ENCODE measurements around the gene SLF1.

Gene SLF1

GRCh38 chr5:94700592-94700991 is 82.1 kb downstream of the SLF1 start:
- Histone ChIP-seq H4K5ac (ENCODE audit: low read length) (no peak overlapping the region), H3K4ac (ENCODE audit: low read depth, low read length) (no peak overlapping the region), H3K4me2 (ENCODE audit: low read length) (no peak overlapping the region), H4K8ac (ENCODE audit: low read depth, low read length) (no peak overlapping the region), H2BK5ac (ENCODE audit: low read length) (no peak overlapping the region), H3K18ac (ENCODE audit: low read length) (no peak overlapping the region), H3K4me1 (ENCODE audit: control insufficient read depth, low read depth, low read length) (no peaks in the 10 kb centered on the region), H3K27ac (ENCODE audit: low read depth, low read length) (no peak overlapping the region), H2BK15ac (replicated peaks; ENCODE audit: low read depth) (no peak overlapping the region), H3K27me3 (ENCODE audit: insufficient read depth, low read length, poor library complexity) (no peaks in the 10 kb centered on the region), H3K36me3 (ENCODE audit: control insufficient read depth, insufficient read depth, low read length) (no peaks in the 10 kb centered on the region), H3K79me2 (ENCODE audit: control insufficient read depth, insufficient read depth, low read length) (no peaks in the 10 kb centered on the region), H3K4me3 (ENCODE audit: low read length) (no peak overlapping the region), H2AK5ac (ENCODE audit: low read length) (no peak overlapping the region), H2BK120ac (ENCODE audit: low read depth, low read length) (no peak overlapping the region), H3K9ac (ENCODE audit: low read length) (no peak overlapping the region), H3K79me1 (ENCODE audit: low read length) (no peaks in the 10 kb centered on the region), H3K23ac (ENCODE audit: low read length) (no peak overlapping the region), H3K56ac (ENCODE audit: low read length) (no peak overlapping the region)
- WGBS (ENCODE audit: extremely low coverage, insufficient coverage, low lambda C conversion rate) = no CpG with 5 or more reads among the region's 1 CpG
- DNase-seq = no peak

GRCh38 chr5:94702729-94703128 is 84.3 kb downstream of the SLF1 start:
- Histone ChIP-seq H3K4ac (ENCODE audit: low read depth, low read length) (no peak overlapping the region), H3K56ac (ENCODE audit: low read length) (no peak overlapping the region), H4K8ac (ENCODE audit: low read depth, low read length) (no peak overlapping the region), H2BK15ac (replicated peaks; ENCODE audit: low read depth) (no peak overlapping the region), H3K18ac (ENCODE audit: low read length) (no peak overlapping the region), H3K27me3 (ENCODE audit: insufficient read depth, low read length, poor library complexity) (no peaks in the 10 kb centered on the region), H3K36me3 (ENCODE audit: control insufficient read depth, insufficient read depth, low read length) (no peaks in the 10 kb centered on the region), H3K23ac (ENCODE audit: low read length) (no peak overlapping the region), H2BK5ac (ENCODE audit: low read length) (no peak overlapping the region), H2BK120ac (ENCODE audit: low read depth, low read length) (no peak overlapping the region), H2AK5ac (ENCODE audit: low read length) (no peak overlapping the region), H3K9ac (ENCODE audit: low read length) (no peak overlapping the region), H3K4me1 (ENCODE audit: control insufficient read depth, low read depth, low read length) (no peaks in the 10 kb centered on the region), H3K4me2 (ENCODE audit: low read length) (no peak overlapping the region), H4K5ac (ENCODE audit: low read length) (no peak overlapping the region), H3K79me1 (ENCODE audit: low read length) (no peaks in the 10 kb centered on the region), H3K27ac (ENCODE audit: low read depth, low read length) (no peak overlapping the region), H3K79me2 (ENCODE audit: control insufficient read depth, insufficient read depth, low read length) (no peaks in the 10 kb centered on the region), H3K4me3 (ENCODE audit: low read length) (no peak overlapping the region)
- no peak for DNase-seq
- WGBS (ENCODE audit: extremely low coverage, insufficient coverage, low lambda C conversion rate) = no CpG with 5 or more reads among the region's 1 CpG

GRCh38 chr5:94705427-94705826 is 87.0 kb downstream of the SLF1 start:
- Histone ChIP-seq H3K79me2 (ENCODE audit: control insufficient read depth, insufficient read depth, low read length) (no peaks in the 10 kb centered on the region), H3K18ac (ENCODE audit: low read length) (no peak overlapping the region), H2BK15ac (replicated peaks; ENCODE audit: low read depth) (no peak overlapping the region), H3K27ac (ENCODE audit: low read depth, low read length) (no peak overlapping the region), H3K27me3 (ENCODE audit: insufficient read depth, low read length, poor library complexity) (no peaks in the 10 kb centered on the region), H3K4me1 (ENCODE audit: control insufficient read depth, low read depth, low read length) (no peaks in the 10 kb centered on the region), H2BK5ac (ENCODE audit: low read length) (no peak overlapping the region), H4K5ac (ENCODE audit: low read length) (no peak overlapping the region), H3K56ac (ENCODE audit: low read length) (no peak overlapping the region), H3K9ac (ENCODE audit: low read length) (no peak overlapping the region), H3K36me3 (ENCODE audit: control insufficient read depth, insufficient read depth, low read length) (no peaks in the 10 kb centered on the region), H3K4ac (ENCODE audit: low read depth, low read length) (no peak overlapping the region), H3K23ac (ENCODE audit: low read length) (no peak overlapping the region), H2BK120ac (ENCODE audit: low read depth, low read length) (no peak overlapping the region), H2AK5ac (ENCODE audit: low read length) (no peak overlapping the region), H3K4me3 (ENCODE audit: low read length) (no peak overlapping the region), H4K8ac (ENCODE audit: low read depth, low read length) (no peak overlapping the region), H3K79me1 (ENCODE audit: low read length) (no peaks in the 10 kb centered on the region), H3K4me2 (ENCODE audit: low read length) (no peak overlapping the region)
- WGBS (ENCODE audit: extremely low coverage, insufficient coverage, low lambda C conversion rate) = no CpG with 5 or more reads among the region's 1 CpG
- no peak for DNase-seq

- no peak overlapping the region for H3K56ac ChIP-seq (ENCODE audit: low read length)
- H3K79me2 ChIP-seq (ENCODE audit: control insufficient read depth, insufficient read depth, low read length) = no peaks in the 10 kb centered on the region
- no peaks in the 10 kb centered on the region for H3K79me1 ChIP-seq (ENCODE audit: low read length)
- H2BK15ac ChIP-seq (replicated peaks; ENCODE audit: low read depth) = no peak overlapping the region
- no peak overlapping the region for H3K4me2 ChIP-seq (ENCODE audit: low read length)
- H4K8ac ChIP-seq (ENCODE audit: low read depth, low read length) = no peak overlapping the region
- H3K27ac ChIP-seq (ENCODE audit: low read depth, low read length) = no peak overlapping the region
- no peak overlapping the region for H4K5ac ChIP-seq (ENCODE audit: low read length)
- no peaks in the 10 kb centered on the region for H3K4me1 ChIP-seq (ENCODE audit: control insufficient read depth, low read depth, low read length)
- no peak overlapping the region for H2BK5ac ChIP-seq (ENCODE audit: low read length)
- H2BK120ac ChIP-seq (ENCODE audit: low read depth, low read length) = no peak overlapping the region
- H3K9ac ChIP-seq (ENCODE audit: low read length) = no peak overlapping the region
- WGBS (ENCODE audit: extremely low coverage, insufficient coverage, low lambda C conversion rate) = no CpG with 5 or more reads among the region's 2 CpGs
- no peak overlapping the region for H3K4ac ChIP-seq (ENCODE audit: low read depth, low read length)
- no peak for DNase-seq
- no peaks in the 10 kb centered on the region for H3K27me3 ChIP-seq (ENCODE audit: insufficient read depth, low read length, poor library complexity)
- no peak overlapping the region for H2AK5ac ChIP-seq (ENCODE audit: low read length)
- no peak overlapping the region for H3K23ac ChIP-seq (ENCODE audit: low read length)
- no peak overlapping the region for H3K4me3 ChIP-seq (ENCODE audit: low read length)
- H3K18ac ChIP-seq (ENCODE audit: low read length) = no peak overlapping the region
- H3K36me3 ChIP-seq (ENCODE audit: control insufficient read depth, insufficient read depth, low read length) = no peaks in the 10 kb centered on the region
These were observed 88.9 kb downstream of the SLF1 start for GRCh38 chr5:94707359-94707758.

- no CpG with 5 or more reads among the region's 1 CpG for WGBS (ENCODE audit: extremely low coverage, insufficient coverage, low lambda C conversion rate)
- no peak overlapping the region for H3K9ac ChIP-seq (ENCODE audit: low read length)
- H3K56ac ChIP-seq (ENCODE audit: low read length) = no peak overlapping the region
These were observed 90.8 kb downstream of the SLF1 start for GRCh38 chr5:94709277-94709676.

GRCh38 chr5:94711785-94712184 is 93.3 kb downstream of the SLF1 start:
- Histone ChIP-seq H3K4me1 (ENCODE audit: control insufficient read depth, low read depth, low read length) (no peaks in the 10 kb centered on the region), H3K4ac (ENCODE audit: low read depth, low read length) (no peak overlapping the region), H2BK120ac (ENCODE audit: low read depth, low read length) (no peak overlapping the region), H4K5ac (ENCODE audit: low read length) (no peak overlapping the region), H2BK15ac (replicated peaks; ENCODE audit: low read depth) (no peak overlapping the region), H3K79me1 (ENCODE audit: low read length) (no peaks in the 10 kb centered on the region), H3K9ac (ENCODE audit: low read length) (no peak overlapping the region), H2BK5ac (ENCODE audit: low read length) (no peak overlapping the region), H3K79me2 (ENCODE audit: control insufficient read depth, insufficient read depth, low read length) (no peaks in the 10 kb centered on the region), H3K4me3 (ENCODE audit: low read length) (no peak overlapping the region), H3K56ac (ENCODE audit: low read length) (no peak overlapping the region), H2AK5ac (ENCODE audit: low read length) (no peak overlapping the region), H3K23ac (ENCODE audit: low read length) (no peak overlapping the region), H3K4me2 (ENCODE audit: low read length) (no peak overlapping the region), H4K8ac (ENCODE audit: low read depth, low read length) (no peak overlapping the region), H3K27ac (ENCODE audit: low read depth, low read length) (no peak overlapping the region), H3K36me3 (ENCODE audit: control insufficient read depth, insufficient read depth, low read length) (peaks cover 5% of the 10 kb centered on the region), H3K18ac (ENCODE audit: low read length) (no peak overlapping the region), H3K27me3 (ENCODE audit: insufficient read depth, low read length, poor library complexity) (no peaks in the 10 kb centered on the region)
- DNase-seq = no peak

More at GRCh38 chr5:94709277-94709676, 90.8 kb downstream of the SLF1 start:
- no peak overlapping the region for H3K4me3 ChIP-seq (ENCODE audit: low read length)
- H3K79me1 ChIP-seq (ENCODE audit: low read length) = no peaks in the 10 kb centered on the region
- H3K23ac ChIP-seq (ENCODE audit: low read length) = no peak overlapping the region
- no peak overlapping the region for H4K5ac ChIP-seq (ENCODE audit: low read length)
- no peaks in the 10 kb centered on the region for H3K79me2 ChIP-seq (ENCODE audit: control insufficient read depth, insufficient read depth, low read length)
- peaks cover 5% of the 10 kb centered on the region for H3K36me3 ChIP-seq (ENCODE audit: control insufficient read depth, insufficient read depth, low read length)
- no peak overlapping the region for H2BK15ac ChIP-seq (replicated peaks; ENCODE audit: low read depth)
- H4K8ac ChIP-seq (ENCODE audit: low read depth, low read length) = no peak overlapping the region
- no peak overlapping the region for H2BK120ac ChIP-seq (ENCODE audit: low read depth, low read length)
- no peaks in the 10 kb centered on the region for H3K4me1 ChIP-seq (ENCODE audit: control insufficient read depth, low read depth, low read length)
- H3K4me2 ChIP-seq (ENCODE audit: low read length) = no peak overlapping the region
- H2BK5ac ChIP-seq (ENCODE audit: low read length) = no peak overlapping the region
- no peak overlapping the region for H3K4ac ChIP-seq (ENCODE audit: low read depth, low read length)
- no peak overlapping the region for H3K18ac ChIP-seq (ENCODE audit: low read length)
- H2AK5ac ChIP-seq (ENCODE audit: low read length) = no peak overlapping the region
- H3K27me3 ChIP-seq (ENCODE audit: insufficient read depth, low read length, poor library complexity) = no peaks in the 10 kb centered on the region
- DNase-seq = no peak
- H3K27ac ChIP-seq (ENCODE audit: low read depth, low read length) = no peak overlapping the region

All from mesendoderm (in vitro differentiated cells).